GM12891 (cell line): Measurements from ENCODE around the gene KCTD16.

ENCODE experiments used
- PAX5 ChIP-seq: IDR thresholded peaks from 2 replicates; pipeline ENCODE4 v1.6.1; 2011; ENCODE audit warnings: low read length, moderate library complexity, mild to moderate bottlenecking; ENCODE audit not compliant: insufficient read depth, severe bottlenecking
- POLR2A ChIP-seq: IDR thresholded peaks from 2 replicates; pipeline ENCODE4 v1.6.1; 2011; ENCODE audit warnings: low read depth, low read length, control low read depth
- POLR2AphosphoS5 ChIP-seq: IDR thresholded peaks from 2 replicates; pipeline ENCODE4 v1.6.1; 2011; ENCODE audit warnings: low read depth, low read length, control low read depth
- TAF1 ChIP-seq: IDR thresholded peaks from 2 replicates; pipeline ENCODE4 v1.6.1; 2011; ENCODE audit warnings: low read depth, low read length, control low read depth

GRCh38 chr5:144227363-144227999, 56.8 kb downstream of the KCTD16 start:
- TF ChIP-seq POLR2A = no peak
- TF ChIP-seq POLR2AphosphoS5 = no peak
- no peak for TF ChIP-seq TAF1
- TF ChIP-seq PAX5 = no peak
